ENCODE data around the gene RGL2. TPM values are rescaled to one million over a fixed set of nuclear protein-coding genes. Genes with fewer than 3 reads are reported as not detected.

Gene RGL2
- polyA plus RNA-seq, 1 experiment: 21.9 TPM

DNA sequence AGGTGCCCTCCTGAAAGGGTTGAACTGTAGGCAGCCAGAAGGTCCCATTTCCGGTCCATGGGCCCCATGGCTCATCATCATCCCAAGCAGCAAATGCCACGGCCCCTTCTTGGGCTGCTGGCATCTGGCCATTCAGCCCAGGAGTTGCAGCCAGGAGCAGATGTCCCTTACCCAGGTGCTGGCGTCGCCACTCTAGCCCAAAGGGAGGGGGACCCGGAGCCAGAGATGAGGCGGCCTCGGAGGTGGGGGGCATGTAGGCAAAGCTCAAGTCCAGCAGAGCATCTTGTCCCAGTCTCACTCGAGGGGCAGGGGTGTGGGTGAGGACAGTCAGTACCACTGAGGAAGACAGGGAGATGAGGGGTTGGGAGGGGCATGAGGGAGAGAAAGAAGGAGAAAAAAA, 6.3 kb upstream of the RGL2 start:
- Histone ChIP-seq H3K4me3 (ENCODE audit: low read depth, low read length) (no peak overlapping the region), H3K27ac (ENCODE audit: low read depth, low read length) (no peak overlapping the region), H3K27me3 (ENCODE audit: control insufficient read depth, insufficient read depth, low read length) (no peaks in the 10 kb centered on the region), H3K9me3 (ENCODE audit: control insufficient read depth, insufficient read depth, low read length) (no peaks in the 10 kb centered on the region; the same call in 1 of the 2 replicates)
- POLR2A ChIA-PET: no interaction called here
- no peak for DNase-seq (ENCODE audit: low read depth, low spot score)
- TF ChIP-seq CTCF (IDR thresholded peaks at IDR 0.05; ENCODE audit: low read depth, low read length): no peak
- CTCF ChIA-PET: no interaction called here

GRCh38 chr6:33304216-33304615, 5.5 kb upstream of the RGL2 start:
- no peak for DNase-seq (ENCODE audit: low read depth, low spot score)
- no peak for TF ChIP-seq CTCF (IDR thresholded peaks at IDR 0.05; ENCODE audit: low read depth, low read length)
- POLR2A ChIA-PET: no interaction called here
- no peaks in the 10 kb centered on the region for H3K27me3 ChIP-seq (ENCODE audit: control insufficient read depth, insufficient read depth, low read length)
- no peak overlapping the region for H3K27ac ChIP-seq (ENCODE audit: low read depth, low read length)
- no peak overlapping the region for H3K4me3 ChIP-seq (ENCODE audit: low read depth, low read length)
- H3K9me3 ChIP-seq (ENCODE audit: control insufficient read depth, insufficient read depth, low read length): no peaks in the 10 kb centered on the region; the same call in 1 of the 2 replicates
- CTCF ChIA-PET: interaction anchor here (0.9 kb wide), 1 partner anchor 121 kb away, joined by 3 read pairs; no protein-coding TSS in a partner anchor

- no peaks in the 10 kb centered on the region; the same call in 1 of the 2 replicates for H3K9me3 ChIP-seq (ENCODE audit: control insufficient read depth, insufficient read depth, low read length)
- CTCF ChIA-PET: interaction anchor here (1.2 kb wide), 1 partner anchor 16 kb away, joined by 13 read pairs; the partner anchor contains the start of gene ZBTB22
- DNase-seq (ENCODE audit: low read depth, low spot score): no peak
- TF ChIP-seq CTCF (IDR thresholded peaks at IDR 0.05; ENCODE audit: low read depth, low read length): no peak
- no peak overlapping the region for H3K27ac ChIP-seq (ENCODE audit: low read depth, low read length)
- H3K27me3 ChIP-seq (ENCODE audit: control insufficient read depth, insufficient read depth, low read length): no peaks in the 10 kb centered on the region
- no peak overlapping the region for H3K4me3 ChIP-seq (ENCODE audit: low read depth, low read length)
- POLR2A ChIA-PET: interaction anchor here (0.7 kb wide), 3 partner anchors 234 to 1141 kb away, joined by 3 to 11 read pairs (median 8); no protein-coding TSS in a partner anchor
These were observed 3.1 kb upstream of the RGL2 start for GRCh38 chr6:33301877-33302276.

DNA sequence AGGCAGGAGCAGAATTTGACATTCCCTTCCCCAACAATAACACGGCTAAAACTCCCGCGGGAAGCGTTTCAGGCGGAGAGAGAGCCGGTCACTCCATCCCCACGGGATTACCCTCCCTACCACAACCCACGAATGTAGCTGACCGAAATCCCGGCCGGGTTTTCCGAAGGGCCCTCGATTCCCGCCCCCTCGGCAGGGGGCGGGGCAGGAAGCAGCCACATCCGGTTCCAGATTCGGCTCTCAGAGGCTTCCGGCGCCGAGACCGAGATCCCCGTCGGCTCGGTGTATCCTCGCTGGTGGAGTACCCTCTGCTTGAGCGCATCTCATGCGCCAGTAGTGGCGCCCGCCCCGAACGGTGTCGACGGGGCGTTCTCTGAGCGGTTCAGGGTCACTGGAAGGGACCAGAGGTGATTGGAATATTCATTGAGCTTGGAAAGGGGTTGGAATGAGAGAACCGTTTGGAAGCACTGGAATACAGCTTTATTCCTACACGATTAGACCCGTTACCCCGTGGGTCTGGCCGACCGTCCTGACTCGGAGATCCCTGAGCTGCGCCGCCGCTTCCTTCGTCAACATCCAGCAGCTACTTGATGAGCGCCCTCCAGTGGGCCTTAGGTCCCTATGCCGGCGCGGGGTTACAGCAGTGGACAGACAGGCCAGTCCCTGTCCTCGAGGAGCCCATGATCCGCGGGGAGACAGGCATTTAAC, 649 bp upstream of the RGL2 start:
- peak; percentile 79 for TF ChIP-seq CTCF (IDR thresholded peaks at IDR 0.05; ENCODE audit: low read depth, low read length)
- POLR2A ChIA-PET: interaction anchor here (0.6 to 2.6 kb wide), 12 partner anchors 9 to 328 kb away, joined by 3 to 14 read pairs (median 4); partner anchors contain the start of genes B3GALT4, PFDN6, RPS18 and TAPBP
- CTCF ChIA-PET: interaction anchor here (0.8 to 1.7 kb wide), 8 partner anchors 9 to 104 kb away, joined by 3 to 14 read pairs (median 5); partner anchors contain the start of genes PFDN6, TAPBP, WDR46 and ZBTB22
- peak overlapping the region; percentile 91 for H3K4me3 ChIP-seq (ENCODE audit: low read depth, low read length)
- H3K9me3 ChIP-seq (ENCODE audit: control insufficient read depth, insufficient read depth, low read length): no peaks in the 10 kb centered on the region; the same call in 1 of the 2 replicates
- DNase-seq (ENCODE audit: low read depth, low spot score): peak; percentile 77
- peak overlapping the region; percentile 98 for H3K27ac ChIP-seq (ENCODE audit: low read depth, low read length)
- no peaks in the 10 kb centered on the region for H3K27me3 ChIP-seq (ENCODE audit: control insufficient read depth, insufficient read depth, low read length)

Data from AG04450 (cell line).